ENCODE data around the gene DYNC2LI1.

DYNC2LI1 gene

GRCh38 chr2:43736637-43737036 lies 37.2 kb upstream of the DYNC2LI1 start:
- no peaks in the 10 kb centered on the region for H3K9me2 ChIP-seq (replicated peaks; ENCODE audit: insufficient read depth, low read length)
- H3K79me2 ChIP-seq (ENCODE audit: insufficient read depth, low read length) = no peaks in the 10 kb centered on the region
- H3K9me3 ChIP-seq (ENCODE audit: insufficient read depth, low read length) = no peaks in the 10 kb centered on the region
- H3K27me3 ChIP-seq (ENCODE audit: low read length) = no peaks in the 10 kb centered on the region
- H3F3A ChIP-seq (ENCODE audit: insufficient read depth) = no peaks in the 10 kb centered on the region
- H3K4me2 ChIP-seq (ENCODE audit: low read depth, low read length, poor library complexity, severe bottlenecking) = no peak overlapping the region
- no peak overlapping the region for H2AFZ ChIP-seq (ENCODE audit: low read depth, low read length, severe bottlenecking)
- no peak overlapping the region for H3K4me3 ChIP-seq (ENCODE audit: insufficient read depth, low read length, poor library complexity, severe bottlenecking)
- no peak overlapping the region for H3K27ac ChIP-seq (ENCODE audit: low read depth, low read length)
- no peaks in the 10 kb centered on the region for H4K20me1 ChIP-seq (ENCODE audit: low read depth, low read length)
- no peaks in the 10 kb centered on the region for H3K36me3 ChIP-seq (ENCODE audit: low read length)
- H3K9ac ChIP-seq (ENCODE audit: low read length) = no peak overlapping the region
- TF ChIP-seq EZH2phosphoT487 (conservative IDR thresholded peaks at IDR 0.05; ENCODE audit: low read length) = no peak
- TF ChIP-seq CTCF (IDR thresholded peaks at IDR 0.05; ENCODE audit: insufficient read depth, low read length, poor library complexity, severe bottlenecking) = no peak

- Histone ChIP-seq H3K36me3 (ENCODE audit: low read length) (no peaks in the 10 kb centered on the region), H3K27ac (ENCODE audit: low read depth, low read length) (no peak overlapping the region), H3K79me2 (ENCODE audit: insufficient read depth, low read length) (no peaks in the 10 kb centered on the region), H3F3A (ENCODE audit: insufficient read depth) (no peaks in the 10 kb centered on the region), H4K20me1 (ENCODE audit: low read depth, low read length) (no peaks in the 10 kb centered on the region), H3K9me2 (replicated peaks; ENCODE audit: insufficient read depth, low read length) (no peaks in the 10 kb centered on the region), H3K4me2 (ENCODE audit: low read depth, low read length, poor library complexity, severe bottlenecking) (no peak overlapping the region), H3K9ac (ENCODE audit: low read length) (no peak overlapping the region), H2AFZ (ENCODE audit: low read depth, low read length, severe bottlenecking) (no peak overlapping the region), H3K4me3 (ENCODE audit: insufficient read depth, low read length, poor library complexity, severe bottlenecking) (no peak overlapping the region), H3K9me3 (ENCODE audit: insufficient read depth, low read length) (no peaks in the 10 kb centered on the region), H3K27me3 (ENCODE audit: low read length) (no peaks in the 10 kb centered on the region)
- no peak for TF ChIP-seq CTCF (IDR thresholded peaks at IDR 0.05; ENCODE audit: insufficient read depth, low read length, poor library complexity, severe bottlenecking)
- TF ChIP-seq EZH2phosphoT487 (conservative IDR thresholded peaks at IDR 0.05; ENCODE audit: low read length) = no peak
These were observed 36.6 kb upstream of the DYNC2LI1 start for GRCh38 chr2:43737097-43737854.

- H3K27ac ChIP-seq (ENCODE audit: low read depth, low read length) = no peak overlapping the region
- H3K36me3 ChIP-seq (ENCODE audit: low read length) = no peaks in the 10 kb centered on the region
- H4K20me1 ChIP-seq (ENCODE audit: low read depth, low read length) = no peaks in the 10 kb centered on the region
- H3K9me3 ChIP-seq (ENCODE audit: insufficient read depth, low read length) = no peaks in the 10 kb centered on the region
- H3K4me2 ChIP-seq (ENCODE audit: low read depth, low read length, poor library complexity, severe bottlenecking) = no peak overlapping the region
- TF ChIP-seq CTCF (IDR thresholded peaks at IDR 0.05; ENCODE audit: insufficient read depth, low read length, poor library complexity, severe bottlenecking) = no peak
- TF ChIP-seq EZH2phosphoT487 (conservative IDR thresholded peaks at IDR 0.05; ENCODE audit: low read length) = no peak
- no peaks in the 10 kb centered on the region for H3F3A ChIP-seq (ENCODE audit: insufficient read depth)
- H3K27me3 ChIP-seq (ENCODE audit: low read length) = no peaks in the 10 kb centered on the region
- H3K9ac ChIP-seq (ENCODE audit: low read length) = no peak overlapping the region
- H3K9me2 ChIP-seq (replicated peaks; ENCODE audit: insufficient read depth, low read length) = no peaks in the 10 kb centered on the region
- no peaks in the 10 kb centered on the region for H3K79me2 ChIP-seq (ENCODE audit: insufficient read depth, low read length)
- H3K4me3 ChIP-seq (ENCODE audit: insufficient read depth, low read length, poor library complexity, severe bottlenecking) = no peak overlapping the region
- no peak overlapping the region for H2AFZ ChIP-seq (ENCODE audit: low read depth, low read length, severe bottlenecking)
These were observed 36.0 kb upstream of the DYNC2LI1 start for GRCh38 chr2:43737855-43738254.

Data from SU-DHL-6 (cell line).